GM18861 (cell line): ENCODE measurements around the gene RNF224.

Experiments used
- ATAC-seq: cut with Tn5 transposase; IDR thresholded peaks from one replicate; pipeline ENCODE4 v1.9.1; 2021; ENCODE audit not compliant: unreplicated experiment

RNF224 gene

GRCh38 chr9:137269231-137269772, 42.0 kb downstream of the RNF224 start:
- peak; percentile 44 for ATAC-seq

GRCh38 chr9:137270929-137271695, 43.8 kb downstream of the RNF224 start:
- ATAC-seq: no peak

- ATAC-seq: no peak
These were observed 44.4 kb downstream of the RNF224 start for GRCh38 chr9:137271696-137272076.

DNA sequence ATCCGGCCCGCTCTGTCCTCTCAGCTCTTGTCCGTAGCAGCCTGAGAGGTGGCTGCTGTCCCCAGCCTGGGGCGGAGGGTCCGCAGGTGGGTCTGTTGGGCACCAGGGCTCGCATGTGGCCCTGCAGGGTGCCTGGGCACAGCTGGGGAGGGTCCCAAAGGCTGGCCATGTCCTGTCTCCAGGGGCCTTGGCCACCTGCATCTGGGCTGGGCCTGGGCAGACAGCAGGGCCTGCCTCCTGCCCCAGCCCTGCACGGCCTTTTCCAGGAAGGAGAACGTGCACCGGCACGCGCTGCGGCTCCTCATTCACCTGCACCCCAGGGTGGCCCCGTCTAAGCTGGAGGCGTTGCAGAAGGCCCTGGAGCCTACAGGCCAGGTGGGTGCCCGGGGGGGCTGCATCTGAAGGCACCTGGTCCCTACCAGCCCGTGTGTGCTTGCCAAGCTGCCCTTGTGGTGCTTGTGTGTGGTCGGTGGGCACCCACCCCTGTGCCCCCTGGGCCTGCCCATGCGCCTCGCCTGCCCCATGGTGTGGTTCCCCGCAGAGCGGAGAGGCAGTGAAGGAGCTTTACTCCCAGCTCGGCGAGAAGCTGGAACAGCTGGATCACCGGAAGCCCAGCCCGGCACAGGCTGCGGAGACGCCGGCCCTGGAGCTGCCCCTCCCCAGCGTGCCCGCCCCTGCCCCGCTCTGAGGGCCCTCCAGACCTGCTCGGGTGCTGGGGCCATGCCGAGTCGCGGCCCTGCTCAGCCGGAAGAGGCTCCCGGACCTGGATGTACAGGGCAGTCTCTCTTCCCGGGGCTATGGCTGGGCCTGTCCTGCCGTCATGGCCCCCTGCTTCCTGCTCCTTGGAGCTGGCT, 45.2 kb downstream of the RNF224 start:
- no peak for ATAC-seq

DNA sequence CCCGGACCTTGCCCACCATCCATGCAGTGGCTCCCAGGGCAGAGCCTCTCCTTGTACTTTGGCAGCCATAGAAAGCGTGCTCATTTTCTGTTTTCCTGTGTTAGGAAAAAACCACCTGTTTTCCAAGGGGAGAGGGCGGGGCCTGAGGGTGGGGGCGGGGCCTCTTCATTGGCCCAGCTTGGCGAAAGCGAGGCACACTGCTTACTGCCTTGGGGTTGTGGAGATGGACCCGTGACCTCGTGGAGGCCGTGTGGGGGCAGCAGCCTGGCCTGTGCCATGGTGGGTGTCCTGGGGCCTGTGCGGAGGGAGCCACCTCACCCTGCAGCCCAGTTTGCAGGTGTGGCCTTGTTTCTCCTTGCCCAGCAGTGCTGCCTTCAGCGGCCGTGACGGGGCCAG, 45.8 kb downstream of the RNF224 start:
- ATAC-seq: no peak

GRCh38 chr9:137273611-137274320, 46.5 kb downstream of the RNF224 start:
- ATAC-seq: no peak

DNA sequence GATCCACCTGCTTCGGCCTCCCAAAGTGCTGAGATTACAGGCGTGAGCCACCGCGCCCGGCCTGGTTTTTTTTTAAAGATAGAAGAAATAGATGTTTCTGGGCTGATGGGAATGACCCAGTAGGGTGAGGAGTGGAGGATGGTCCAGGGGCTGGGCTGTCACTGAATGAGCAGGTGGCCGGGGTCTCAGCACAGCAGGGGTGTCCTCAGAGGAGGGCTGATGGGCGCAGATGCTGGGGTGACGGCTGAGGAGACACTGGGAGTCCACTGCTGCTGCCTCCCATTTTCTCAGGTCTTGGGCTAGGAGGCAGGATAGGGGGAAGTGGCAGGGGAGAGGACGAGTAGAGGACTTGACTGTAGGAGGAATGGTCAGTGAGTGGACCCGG, 47.9 kb downstream of the RNF224 start:
- ATAC-seq: no peak

DNA sequence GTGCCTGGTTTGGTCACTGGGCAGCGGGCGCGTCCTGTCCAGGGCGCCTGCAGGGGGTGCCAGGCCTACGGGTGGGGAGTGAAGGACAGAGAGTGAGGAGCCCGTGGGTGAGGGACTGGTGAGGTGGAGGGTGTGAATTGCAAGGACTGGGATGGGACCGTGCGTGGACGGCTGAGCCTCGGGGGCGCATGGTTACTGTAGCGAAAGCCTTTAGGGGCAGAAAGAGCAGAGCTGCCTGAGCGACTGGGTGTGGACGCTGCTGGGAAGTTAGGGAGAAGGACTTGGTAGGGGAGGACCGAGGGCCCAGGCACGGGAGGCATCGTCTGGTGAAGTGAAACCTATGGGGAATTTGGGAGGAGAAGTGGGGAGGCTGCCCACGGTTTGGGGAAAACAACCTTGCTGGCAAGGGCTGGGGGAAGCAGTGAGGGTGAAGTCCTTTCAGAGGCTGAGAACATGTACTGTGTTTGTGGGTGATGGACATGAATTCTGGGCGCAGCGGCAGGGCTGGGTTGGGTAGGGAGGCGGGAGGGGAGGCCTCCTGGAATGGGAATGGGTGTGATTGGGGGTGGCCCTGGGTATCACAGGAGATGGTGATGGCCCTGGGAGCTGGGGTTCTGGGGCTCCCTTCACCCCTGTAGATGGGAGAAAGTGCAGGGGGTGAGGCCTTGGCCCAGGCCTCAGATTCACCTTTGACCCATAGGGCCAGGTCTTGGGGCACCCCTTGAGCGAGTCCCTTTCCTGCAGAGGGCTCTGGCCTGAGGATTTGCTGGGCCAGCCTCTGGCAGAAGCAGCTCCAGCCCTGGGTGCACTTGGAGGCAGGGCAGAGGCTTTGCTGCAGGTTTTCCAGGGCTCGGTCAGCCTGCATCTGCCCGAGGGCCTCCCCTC, 48.5 kb downstream of the RNF224 start:
- no peak for ATAC-seq

DNA sequence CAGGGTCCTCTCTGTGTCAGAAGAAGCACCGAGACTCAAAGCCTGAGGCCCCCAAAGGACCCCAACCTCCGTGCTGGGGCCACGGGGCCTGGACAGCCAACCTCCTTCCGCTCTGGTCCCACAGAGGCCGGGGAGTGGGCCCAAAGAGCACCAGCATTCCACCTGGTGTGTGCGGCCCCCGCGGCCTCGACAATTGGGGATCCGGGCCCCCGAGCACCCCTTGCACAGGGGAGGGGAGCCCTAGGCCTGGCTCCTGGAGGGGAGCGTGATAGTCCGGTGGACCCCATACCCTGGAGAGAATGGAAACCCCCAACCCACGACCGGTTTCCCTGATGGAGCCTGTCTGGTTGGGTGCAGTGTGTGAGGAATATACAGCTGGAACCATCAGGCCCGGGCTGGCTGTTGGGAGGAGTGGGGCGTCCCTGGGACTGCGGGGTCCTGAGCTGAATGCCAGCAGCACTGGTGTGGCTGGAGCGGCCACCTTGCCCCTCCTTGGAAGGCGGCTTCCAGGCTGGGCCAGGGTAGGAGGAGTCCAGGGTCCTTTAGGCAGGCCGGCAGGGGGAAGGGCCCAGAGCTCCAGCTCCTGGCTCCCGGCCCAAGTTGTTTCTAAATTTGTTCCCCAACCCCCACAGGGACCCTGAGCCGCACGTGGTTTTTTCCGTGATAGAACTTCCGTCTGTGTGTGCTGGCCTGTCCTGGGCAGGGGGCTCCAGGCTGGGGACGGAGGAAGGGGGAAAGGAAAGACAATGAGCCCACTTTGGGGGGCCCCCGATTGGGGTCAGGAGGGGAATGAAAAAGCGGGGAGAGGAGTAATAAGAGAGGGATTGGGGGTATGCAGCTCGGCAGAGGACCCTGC, 49.4 kb downstream of the RNF224 start:
- no peak for ATAC-seq

GRCh38 chr9:137277329-137278041, 50.2 kb downstream of the RNF224 start, which contains the start of gene TOR4A:
TSS of gene TOR4A (plus strand) at chr9:137277726. CDS start at chr9:137278690, 964 bp downstream.
- ATAC-seq: peak; percentile 70

- no peak for ATAC-seq
These were observed 50.9 kb downstream of the RNF224 start for GRCh38 chr9:137278061-137278701.
